HG02763 (cell line): ENCODE measurements around the gene AJAP1.

Experiments used
- ATAC-seq: cut with Tn5 transposase; IDR thresholded peaks from one replicate; pipeline ENCODE4 v1.9.1; 2021; ENCODE audit warnings: mild to moderate bottlenecking, moderate library complexity; ENCODE audit not compliant: unreplicated experiment

The AJAP1 gene

DNA sequence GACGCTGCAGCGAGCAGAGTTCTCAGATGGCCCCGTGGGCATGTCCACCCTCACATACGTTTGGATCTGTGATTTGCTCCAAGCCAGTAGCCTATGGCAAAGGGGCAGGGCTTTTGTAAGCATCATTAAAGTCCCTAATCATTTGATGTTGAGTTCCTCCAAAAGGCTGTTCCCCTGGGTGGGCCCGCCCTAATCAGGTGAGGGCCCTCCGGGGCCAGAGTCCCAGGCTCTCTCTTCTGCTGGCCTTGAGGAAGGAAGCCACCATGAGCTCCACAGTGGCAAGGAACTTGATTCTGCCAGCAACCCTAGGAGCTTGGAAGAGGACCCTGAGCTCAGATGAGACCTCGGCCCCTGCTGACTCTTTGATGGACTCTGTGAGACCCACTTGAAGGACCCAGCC lies 25.4 kb upstream of the AJAP1 start:
- no peak for ATAC-seq

DNA sequence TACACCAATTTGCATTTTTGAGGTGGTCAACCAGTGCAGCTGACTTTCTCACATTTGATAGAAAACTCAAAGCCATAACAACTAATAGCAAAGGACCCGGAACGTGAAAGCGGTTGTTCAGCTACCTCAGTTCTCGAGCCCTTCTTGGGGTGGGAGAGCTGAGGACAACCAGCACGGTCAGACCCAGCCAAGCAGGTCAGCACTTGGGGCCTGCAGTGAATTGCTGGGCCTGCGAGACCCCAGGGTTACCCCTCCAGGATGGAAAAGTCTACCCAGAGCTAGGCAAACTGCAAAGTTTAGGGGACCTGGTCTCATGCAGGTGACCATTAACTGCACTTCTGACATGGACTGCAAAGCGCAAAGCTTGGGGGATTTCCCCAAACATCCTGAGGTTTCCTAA lies 23.8 kb upstream of the AJAP1 start:
- ATAC-seq, result no peak

DNA sequence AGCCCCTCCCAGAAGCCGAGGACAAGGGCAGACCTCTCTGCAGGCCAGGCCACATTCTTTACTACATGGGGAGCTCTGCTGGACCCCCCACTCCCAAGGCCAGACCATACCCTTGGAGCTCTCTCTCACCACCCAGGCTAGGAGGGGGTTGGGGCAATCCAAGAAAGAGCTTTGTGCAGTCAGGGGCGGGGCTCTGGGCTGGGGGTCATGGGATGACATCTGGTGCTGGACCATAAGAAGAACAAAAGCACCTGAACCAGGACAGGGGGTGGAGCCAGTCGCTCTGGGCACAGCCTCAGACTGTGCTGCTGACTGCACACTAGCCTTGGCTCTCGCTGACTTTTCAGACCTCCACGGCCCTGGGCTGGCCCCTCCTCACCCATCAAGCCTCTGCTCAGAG lies 23.1 kb upstream of the AJAP1 start:
- ATAC-seq, result no peak

DNA sequence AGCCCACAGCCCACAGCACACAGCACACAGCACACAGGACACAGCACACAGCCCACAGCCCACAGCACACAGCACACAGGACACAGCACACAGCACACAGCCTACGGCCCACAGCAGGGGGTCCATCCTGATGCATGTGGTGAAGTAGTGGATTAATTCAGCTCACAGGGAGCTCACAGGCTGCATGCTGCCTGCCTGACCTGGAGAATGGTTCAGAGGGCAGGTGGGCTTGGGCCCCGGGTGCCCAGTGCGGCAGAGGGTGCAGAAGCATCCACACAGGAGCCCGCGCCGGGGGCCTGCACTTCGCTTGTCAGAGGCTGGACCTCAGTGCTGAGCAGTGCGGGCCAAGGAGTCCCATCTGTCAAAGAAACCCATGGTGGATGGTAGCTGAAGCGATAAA lies 21.1 kb upstream of the AJAP1 start:
- ATAC-seq, result no peak

DNA sequence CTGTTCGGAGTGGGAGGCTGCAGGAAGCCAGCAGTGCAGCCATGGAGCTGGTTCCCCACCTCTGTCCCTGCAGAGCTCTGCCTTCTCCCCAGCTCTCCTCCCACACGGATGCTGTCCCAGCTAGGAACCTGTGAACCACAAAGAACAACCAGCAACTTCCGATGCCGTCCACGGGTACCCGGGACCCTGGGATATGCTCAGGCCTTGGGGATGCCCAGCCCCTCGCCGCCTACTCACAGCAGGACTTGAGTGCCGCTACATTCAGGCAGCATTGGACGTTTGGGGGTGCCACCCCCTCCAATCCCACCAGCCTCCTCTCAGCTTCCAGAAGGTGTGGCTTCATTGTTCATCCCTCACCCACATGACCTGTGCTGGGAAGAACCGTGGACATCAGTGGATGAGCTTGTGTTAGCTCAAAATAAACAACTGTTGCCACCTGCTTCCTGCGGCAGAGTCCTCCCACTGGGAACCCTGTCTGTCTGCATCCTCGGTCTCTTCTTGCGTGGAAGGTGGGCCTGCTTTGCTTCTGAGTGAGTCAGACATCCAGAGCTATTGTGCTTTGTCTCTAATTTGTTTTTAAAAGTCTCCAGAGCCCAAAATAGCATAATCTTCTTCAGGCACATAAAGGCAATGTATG lies 20.1 kb upstream of the AJAP1 start:
- no peak for ATAC-seq

DNA sequence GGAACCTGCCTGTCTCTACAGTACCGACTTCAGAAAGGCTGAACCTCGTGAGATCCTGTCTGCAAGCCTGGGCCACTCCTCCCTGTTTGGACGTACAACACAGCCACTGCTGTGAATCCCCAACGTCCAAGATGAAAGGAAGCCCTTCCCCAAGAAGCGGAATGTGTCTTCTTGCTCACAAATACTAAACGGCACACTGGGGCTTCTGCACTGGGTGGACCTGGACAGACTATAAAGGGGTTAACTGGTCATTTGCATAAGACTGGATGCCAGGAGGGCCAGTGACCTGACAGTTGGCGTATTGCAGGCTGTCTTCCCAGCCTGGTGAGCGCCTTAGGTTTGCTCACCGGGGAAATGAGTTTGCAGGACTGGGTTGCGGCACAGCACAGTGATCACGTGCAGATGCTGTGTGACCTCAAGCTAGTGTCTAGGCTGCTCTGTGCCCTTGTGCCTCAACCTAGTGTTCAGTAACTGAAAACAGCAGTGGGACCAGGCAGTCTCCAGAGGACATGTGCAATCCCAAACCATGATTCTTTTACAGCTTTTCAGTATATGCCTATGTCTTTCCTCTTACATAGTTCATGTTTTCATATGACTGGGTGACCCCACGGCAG lies 19.5 kb upstream of the AJAP1 start:
- no peak for ATAC-seq

DNA sequence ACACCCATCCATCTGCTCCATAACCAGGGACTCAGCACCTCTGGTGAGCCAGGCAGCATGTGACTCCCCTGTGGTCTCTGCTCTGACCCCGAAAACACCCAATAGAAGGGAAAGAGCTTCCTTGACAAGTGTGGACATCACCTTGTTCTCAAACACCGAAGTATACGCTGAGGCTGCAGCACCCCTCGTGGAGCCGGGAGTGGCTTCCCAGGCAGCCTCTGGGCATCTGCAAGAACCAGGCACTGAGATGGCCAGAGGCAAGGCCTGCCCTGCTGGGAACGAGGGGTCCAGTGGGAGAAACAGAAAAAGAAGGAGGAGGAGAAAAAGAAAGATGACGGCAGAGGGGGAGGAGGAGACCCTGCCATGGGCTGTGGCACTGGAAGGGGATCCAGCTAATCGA lies 18.2 kb upstream of the AJAP1 start:
- ATAC-seq, result no peak

DNA sequence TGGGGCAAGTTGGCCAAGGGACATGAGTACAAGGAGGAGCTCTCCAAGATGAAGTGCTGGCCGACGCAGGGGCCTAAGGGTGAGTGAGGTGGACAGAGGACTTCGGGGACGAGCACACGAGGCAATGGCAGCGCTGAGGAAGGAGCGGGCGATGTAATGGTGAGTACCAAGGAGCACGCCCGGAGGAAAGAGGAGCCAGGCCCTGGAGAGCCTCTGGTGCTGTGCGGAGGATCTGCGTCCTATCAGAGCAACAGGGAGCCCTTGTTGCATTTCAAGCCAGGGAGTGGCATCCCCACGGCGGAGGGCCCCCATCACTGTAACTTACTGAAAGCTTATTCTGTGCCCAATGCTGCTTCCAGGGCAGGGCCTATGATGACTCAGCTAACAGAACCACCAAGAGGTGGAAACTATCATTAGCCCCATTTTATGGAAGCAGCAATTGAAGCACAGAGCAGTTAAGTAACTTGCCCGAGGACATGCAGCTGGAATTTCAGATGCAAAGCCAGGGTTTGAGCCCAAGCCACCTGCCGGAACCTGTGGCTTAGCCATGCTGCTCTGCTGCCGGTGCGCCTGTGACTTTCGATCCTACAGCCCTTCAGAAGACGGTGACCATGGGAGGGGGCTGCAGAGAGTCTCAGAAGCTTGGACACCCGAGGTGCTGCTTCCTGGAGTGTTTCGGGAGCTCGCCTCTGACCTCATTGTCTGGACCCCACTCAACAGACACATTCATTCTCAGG lies 17.6 kb upstream of the AJAP1 start:
- ATAC-seq, result no peak

DNA sequence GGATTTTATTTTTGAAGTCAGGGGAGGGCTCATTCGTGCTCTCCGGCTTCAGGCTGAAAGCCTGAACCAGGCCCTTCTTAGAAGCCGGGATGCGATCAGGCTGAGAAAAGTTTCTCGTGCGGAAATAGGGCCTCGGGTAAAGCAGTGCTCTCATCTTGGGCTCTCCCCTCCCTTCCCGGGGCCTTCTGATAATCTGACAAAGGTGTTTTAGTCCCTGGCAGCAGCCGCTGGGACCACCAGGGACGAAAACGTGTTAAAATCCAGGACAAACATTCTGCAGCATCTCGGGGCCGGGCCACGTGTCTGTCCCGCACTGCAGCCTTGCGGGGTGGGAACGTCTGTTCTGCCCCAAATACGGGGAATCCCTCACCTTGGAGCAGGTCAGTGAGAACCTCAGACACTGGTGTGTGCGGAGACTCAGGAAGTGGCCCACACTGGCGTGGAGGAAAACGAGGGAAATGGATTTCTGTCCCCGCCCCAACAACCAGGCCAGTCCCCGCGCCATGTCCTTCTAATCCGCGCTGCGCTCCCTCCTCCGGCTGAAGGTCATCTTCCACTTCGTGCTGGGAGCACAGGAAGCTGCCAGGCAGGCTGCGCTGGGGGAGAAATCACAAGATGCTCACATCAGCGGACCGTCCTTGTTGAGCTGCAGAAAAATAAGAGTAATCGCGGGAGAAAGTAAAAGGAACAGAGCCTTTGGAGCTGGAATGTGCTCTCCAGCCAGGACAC lies 16.6 kb upstream of the AJAP1 start:
- no peak for ATAC-seq

DNA sequence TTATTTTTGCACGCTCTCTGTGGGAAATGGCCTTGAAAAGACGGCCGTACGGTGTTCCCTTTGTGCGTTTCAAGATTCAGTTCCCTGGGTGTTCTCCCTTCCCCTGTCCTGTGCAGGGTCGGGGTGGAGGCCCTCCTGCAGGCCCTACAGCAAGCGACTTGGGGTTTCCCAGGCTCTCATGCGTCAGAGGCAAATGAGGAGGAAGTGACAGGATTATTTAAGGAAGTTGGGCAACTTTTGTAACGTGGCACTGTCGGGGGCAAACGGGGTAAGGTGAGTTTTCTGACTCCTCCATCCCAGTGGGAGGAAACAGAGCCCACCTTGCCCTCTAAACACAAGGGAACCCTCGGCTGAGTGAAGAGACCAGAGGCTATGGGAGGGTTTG lies 16.1 kb upstream of the AJAP1 start:
- ATAC-seq, result no peak

DNA sequence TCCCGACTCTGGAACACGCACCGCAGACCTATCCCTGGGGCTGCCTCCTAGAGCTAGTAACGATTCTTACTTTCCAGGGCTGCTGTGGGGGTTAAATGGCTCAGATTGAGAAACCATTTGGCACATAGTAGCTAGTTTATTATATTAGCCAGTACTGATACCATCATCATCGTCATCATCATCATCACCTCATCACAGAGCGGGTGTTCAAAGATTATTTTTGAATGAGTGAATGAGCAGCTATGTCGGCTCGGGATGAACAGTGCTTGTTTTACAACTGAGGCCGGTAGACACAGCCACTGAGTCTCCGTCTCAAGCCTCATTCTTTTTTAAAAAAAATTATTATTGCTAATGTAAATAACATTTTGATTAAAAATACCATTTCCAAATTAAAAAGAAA lies 13.5 kb upstream of the AJAP1 start:
- no peak for ATAC-seq

DNA sequence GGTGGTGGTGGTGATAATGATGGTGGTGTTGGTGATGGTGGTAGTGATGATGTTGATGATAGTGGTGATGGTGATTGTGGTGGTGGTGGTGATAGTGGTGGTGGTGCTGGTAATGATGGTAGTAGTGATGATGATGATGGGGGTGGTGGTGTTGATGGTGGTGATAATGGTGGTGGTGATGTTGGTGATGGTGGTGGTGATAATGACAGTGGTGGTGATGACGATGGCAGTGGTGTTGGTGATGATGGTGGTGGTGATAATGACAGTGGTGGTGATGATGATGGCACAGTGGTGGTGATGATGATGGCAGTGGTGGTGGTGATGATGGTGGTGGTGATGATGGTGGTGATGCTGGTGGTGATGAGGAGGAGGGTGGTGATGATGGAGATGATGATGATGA lies 7.0 kb upstream of the AJAP1 start:
- ATAC-seq, result no peak

DNA sequence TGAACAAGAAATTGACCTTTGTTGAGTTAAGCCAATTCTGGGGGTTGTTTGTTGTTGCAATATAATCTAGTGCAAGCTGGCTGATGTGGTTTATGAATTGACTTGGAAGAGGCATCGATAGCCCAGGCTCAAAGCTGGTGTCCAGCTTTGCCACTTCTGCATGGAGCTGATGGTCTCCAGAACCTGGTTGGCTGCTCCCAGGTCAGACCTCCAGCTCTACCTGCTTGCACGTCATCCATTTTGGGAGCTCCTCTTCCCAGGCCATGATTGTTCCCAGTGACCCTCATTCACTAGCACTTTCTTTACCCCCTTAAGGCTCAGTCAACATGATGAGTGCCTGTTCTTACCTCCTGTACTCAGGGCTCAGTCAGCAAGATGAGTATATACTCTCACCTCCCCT lies 5.8 kb upstream of the AJAP1 start:
- no peak for ATAC-seq

DNA sequence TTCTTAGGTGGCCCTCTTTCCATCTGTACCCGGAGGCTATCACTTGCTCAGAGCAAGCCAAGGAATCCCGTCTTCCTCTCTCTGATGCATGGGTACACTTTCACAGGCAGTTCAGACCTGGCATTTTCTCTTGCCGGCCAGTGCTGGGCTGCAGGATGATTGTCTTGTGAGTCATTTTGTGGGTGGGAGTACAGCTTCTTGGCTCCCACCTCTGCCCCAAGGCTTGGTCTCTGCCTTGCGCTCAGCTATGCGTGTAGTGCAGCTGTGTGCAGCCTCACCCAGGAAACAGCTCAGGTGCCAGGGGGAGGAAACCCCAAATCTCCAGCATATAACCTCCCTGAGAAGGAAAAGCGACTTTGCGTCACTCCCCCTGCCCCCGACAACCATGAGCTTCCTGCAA lies 3.9 kb upstream of the AJAP1 start:
- no peak for ATAC-seq

DNA sequence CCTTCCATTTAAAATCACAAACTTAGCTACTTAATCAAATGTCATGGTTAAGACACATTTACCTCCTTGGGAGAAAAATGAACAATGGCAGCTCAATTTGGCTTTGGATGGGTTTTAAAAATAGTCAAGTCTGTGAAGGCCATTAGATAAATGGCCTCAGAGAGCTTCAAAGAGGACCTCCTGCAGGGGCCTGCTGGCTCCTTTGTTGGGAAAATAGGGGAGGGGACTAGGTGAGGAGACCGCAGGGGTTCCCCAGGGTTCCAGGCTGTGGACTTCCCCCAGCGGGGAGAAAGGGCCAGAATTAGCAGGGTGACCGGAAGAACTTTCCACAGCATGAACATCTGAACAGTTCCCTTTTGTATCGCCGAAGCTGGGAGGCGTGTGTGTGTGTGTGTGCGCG lies 3.4 kb upstream of the AJAP1 start:
- ATAC-seq, result no peak

DNA sequence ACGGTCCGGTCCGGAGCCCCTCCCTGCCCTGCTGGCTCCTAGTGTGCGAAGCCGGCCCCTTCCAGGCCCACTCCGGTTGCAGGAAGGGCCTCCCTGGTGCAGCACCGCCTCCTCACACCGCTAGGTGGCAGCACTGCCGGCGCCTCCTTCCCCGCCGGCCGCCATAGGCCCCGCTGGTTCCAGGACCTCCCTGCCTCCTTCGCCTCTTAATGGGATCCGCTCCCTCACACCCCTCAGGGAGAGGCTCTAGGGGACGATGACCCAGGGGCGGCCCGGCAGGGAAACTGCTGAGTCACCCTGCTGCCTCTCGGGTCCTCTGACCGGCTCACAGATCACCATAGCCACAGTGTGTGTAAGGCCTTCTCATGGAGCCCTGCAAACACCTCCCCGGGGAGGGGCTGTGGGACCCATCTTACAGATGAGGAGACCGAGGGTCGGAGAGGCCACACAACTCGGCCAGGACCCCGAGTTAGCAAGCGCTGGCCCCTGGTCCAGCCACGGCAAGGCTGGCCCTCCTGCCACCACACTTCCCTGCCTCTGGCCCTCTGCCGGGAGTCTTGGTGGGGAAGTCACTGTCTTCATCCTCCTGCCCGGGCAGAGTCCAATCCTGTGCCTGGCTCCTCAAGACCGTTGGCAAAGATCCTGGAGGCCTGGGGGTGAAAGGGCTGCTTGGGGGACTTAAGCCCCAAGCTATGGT lies 1.6 kb upstream of the AJAP1 start:
- ATAC-seq, result no peak

DNA sequence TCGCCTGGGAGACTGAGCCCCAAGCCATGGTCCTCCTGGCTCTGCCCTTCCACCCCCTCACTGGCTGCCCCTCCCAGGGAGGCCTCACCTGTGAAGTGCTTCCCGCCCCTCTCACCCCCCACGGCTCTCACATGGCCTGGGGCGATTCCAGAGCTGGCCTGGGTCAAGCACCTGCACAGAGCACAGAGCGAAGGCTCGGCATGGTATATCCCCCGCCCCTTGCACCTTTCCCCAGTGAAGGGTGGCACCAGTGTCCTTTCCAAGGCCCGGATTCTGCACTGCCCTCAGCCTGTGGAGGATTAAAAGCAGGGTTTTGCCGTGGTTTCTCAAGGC lies 1.1 kb upstream of the AJAP1 start:
- ATAC-seq, result no peak

DNA sequence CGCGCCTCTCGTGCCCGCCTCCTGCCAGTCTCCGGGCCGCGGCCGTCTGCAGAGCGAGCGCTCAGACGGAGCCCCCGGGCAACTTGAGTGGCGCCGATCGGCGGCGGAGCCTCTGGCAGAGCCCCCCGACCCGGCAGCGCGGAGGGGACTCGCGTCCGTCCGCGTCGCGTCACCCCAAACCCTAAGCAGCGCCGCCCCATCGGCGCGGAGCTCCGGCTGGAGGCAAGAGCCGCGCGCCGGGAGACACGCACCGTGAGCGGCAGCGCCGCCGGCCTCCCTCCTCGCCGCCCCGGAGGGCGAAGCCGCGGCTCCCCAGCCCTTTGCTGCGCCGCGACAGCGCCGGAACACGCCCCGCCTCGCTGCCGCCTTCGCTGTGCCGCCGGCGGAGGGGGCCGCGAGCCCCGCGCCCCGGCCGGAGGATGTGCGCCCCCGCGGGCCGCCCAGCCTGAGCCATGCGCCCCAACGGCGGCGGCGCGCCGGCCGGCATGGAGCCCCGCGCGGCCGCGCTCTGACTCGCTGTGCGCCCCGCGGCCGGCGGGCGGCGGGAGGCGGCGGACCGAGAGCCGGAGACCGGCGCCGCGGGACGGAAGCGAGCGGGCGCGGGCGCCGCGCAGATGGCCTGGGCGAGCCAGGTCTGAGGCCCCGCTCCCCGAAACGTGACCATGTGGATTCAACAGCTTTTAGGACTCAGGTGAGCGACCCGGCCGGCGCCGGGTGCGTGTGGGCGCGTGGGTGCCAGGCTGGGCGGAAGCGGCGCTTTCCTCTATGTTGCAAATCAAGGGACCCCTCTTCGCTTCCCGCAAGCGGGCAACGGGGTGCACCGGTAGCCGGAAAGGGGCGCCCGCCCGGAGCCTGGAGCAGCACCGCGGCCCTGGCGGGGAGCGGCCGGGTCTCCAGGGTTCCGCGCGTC lies 610 bp downstream of the AJAP1 start:
- no peak for ATAC-seq

DNA sequence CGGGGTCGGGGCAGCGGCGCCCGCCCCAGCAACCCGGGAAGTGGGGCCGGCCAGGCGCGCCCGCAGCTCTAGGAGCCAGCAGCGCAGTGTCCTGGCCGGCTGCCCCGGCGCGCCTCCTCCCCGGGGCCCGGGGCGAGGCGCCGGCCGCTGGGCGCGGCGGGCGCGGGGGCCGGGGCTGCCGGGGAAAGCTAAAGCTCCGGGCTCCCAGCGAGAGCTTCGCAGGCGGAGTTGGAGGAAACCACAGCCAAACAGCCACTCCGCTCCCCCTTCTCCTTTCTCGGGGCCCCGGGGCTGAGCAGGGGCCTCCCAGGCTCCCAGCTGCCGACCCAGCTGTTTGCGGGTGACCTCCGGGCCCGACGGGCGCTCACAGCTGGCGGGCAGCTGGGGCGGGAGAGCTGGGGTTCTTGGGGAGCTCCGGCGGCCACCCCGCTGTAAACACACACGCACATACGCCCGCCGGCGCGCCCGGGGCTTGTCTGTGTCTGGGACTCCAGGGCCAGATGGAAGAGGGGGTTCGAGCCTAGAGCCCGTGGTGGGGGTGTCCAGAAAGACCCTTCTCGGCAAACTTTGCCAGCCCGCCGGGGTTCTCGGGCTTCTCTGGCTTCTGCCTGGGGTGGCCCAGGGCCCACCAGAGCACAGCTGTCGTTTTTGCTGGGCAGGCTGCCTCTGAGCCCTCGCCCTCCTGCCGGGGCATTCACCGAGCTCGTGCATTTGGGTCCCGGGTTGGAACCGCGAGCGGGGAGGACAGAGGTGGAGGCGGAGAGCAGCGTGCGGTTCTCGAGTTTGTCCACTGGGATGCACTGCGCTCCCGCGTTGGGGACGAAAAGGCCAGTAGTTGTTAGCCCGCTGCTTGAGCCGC lies 1.5 kb downstream of the AJAP1 start:
- ATAC-seq, result no peak
